WI38 (cell line): ENCODE measurements around the gene POLD3.
"Not testable (repeated sequence)": the region's sequence is repeated elsewhere in the genome, so short reads cannot be mapped to it uniquely, and the experiment has no call there.

Experiments used
- H3K4me3 ChIP-seq: 2 replicates; pipeline ENCODE4 v1.5.1; 2011; ENCODE audit warnings: low read depth, mild to moderate bottlenecking, control low read depth, low read length
- TF ChIP-seq, protein P1 (sequence below): IDR thresholded peaks from 2 replicates; pipeline ENCODE4 v1.5.1; 2012; ENCODE audit warnings: low read depth, mild to moderate bottlenecking, control low read depth, low read length

The POLD3 gene

DNA sequence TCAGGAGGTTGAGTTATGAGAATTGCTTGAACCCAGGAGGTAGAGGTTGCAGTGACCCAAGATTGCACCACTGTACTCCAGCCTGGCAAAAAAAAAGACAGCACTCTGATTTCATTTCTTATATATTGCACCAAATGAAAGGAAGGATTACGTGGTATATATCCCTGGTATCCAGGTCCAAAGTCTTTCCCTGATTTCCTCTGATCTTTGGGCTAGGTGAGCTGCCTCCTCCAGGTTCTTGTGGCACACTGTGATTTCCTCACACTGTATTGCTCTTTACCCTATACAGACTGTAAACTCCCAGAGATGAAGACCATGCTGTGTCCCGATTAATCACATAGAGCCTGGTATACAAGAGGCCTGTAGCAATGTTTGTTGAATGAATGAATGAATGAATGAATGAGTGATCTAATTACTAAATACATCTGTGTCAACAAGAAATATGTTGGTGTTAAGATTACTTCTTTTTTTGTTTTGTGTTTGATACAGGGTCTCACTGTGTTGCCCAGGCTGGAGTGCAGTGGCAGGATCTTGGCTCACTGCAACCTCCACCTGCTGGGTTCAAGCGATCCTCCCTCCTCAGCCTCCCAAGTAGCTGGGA is 9.3 kb upstream of the POLD3 start:
- TF ChIP-seq, protein P1, sequence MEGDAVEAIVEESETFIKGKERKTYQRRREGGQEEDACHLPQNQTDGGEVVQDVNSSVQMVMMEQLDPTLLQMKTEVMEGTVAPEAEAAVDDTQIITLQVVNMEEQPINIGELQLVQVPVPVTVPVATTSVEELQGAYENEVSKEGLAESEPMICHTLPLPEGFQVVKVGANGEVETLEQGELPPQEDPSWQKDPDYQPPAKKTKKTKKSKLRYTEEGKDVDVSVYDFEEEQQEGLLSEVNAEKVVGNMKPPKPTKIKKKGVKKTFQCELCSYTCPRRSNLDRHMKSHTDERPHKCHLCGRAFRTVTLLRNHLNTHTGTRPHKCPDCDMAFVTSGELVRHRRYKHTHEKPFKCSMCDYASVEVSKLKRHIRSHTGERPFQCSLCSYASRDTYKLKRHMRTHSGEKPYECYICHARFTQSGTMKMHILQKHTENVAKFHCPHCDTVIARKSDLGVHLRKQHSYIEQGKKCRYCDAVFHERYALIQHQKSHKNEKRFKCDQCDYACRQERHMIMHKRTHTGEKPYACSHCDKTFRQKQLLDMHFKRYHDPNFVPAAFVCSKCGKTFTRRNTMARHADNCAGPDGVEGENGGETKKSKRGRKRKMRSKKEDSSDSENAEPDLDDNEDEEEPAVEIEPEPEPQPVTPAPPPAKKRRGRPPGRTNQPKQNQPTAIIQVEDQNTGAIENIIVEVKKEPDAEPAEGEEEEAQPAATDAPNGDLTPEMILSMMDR = no peak
- H3K4me3 ChIP-seq = no peak overlapping the region

DNA sequence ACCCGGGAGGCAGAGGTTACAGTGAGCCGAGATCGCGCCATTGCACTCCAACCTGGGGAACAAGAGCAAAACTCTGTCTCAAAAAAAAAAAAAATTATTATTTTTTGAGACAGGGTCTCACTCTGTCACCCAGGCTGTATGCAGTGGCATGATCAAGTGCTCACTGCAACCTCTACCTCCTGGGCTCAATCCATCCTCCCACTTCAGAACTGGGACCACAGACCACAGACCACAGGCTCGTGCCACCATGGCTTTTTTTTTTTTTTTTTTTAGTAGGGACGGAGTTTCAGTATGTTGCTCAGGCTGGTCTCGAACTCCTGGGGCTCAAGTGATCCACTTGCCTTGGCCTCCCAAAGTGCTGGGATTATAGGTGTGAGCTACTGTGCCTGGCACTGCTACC is 1.9 kb upstream of the POLD3 start:
- not testable (repeated sequence) for H3K4me3 ChIP-seq

DNA sequence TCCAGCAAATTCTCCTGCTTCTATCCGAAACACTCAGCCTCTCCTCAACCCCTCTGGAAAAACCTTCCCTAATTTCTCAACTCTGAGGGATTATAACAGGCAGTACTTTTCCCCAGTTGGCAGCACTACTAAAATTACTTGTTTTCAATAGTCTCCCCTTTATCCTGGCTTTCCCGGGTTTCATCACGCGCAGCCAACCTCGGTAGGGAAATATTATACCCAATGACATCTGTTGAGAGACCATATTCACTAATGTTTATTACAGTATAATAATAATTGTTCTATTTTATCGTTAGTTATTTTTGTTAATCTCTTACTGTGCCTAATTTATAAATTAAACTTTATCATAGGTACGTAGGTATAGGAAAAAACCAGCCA is 330 bp upstream of the POLD3 start:
- TF ChIP-seq, protein P1 = no peak
- H3K4me3 ChIP-seq = peak overlapping the region; percentile 100

DNA sequence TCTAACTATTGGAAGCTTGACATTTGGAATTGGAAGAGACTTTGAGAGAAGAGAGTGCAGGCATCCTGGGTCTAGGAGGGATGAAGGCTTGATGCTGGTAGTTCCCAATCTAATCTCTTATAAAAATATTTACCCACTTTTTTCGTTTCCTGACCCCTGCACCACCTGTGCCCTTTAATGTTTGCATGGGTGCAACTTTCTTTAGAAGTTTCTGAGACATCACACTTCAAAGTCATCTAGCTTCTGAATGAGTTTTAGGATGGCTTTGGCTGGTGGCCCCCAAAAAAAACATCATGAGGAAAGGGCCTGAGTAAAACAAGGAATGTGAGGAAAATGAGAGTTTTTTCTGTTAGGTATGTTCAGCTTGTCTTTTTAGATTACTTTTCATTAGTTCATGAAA is 1.1 kb downstream of the POLD3 start:
- peak overlapping the region; percentile 100 for H3K4me3 ChIP-seq
- TF ChIP-seq, protein P1 = no peak

DNA sequence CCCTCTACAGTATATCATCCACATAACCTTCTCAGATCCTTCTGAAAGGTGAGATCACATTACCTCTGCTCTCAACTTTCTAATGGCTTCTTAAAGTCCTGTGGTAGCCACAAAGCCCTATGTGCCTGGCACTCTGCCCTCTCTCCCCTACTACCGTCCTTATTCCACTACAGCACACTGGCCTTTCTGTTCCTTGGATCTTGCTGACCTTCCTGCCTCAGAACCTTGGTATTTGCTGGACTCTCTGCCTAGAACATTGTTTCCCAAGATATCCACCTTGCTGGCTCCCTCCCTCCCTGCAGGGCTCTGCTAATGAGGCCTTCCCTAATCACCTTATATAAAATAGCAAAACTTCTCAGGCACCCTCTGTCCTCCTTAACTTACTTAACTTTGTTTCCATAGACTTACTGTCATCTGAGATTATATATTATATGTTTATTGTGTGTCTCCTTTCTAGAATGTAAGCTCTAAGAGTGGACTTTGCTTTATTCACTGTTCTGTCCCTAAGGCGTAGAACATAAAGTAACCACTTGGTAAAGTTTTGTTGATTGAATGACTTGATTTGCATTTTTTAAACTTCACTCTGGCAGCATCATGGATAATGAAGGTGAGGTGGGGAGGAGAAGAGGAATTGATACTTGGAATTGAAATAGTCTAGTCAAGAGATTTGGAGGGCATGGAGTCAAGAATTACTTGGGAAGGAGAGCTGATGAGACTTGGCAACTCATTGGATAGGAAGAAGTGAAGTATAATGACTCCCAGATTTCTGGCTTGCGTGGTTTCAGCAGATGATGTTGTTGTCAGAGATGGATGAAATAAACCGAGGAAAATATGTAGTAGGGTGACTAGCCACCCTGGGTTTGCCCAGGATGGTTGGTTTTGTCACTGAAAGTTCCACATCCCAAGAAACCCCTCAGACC is 10.5 kb downstream of the POLD3 start:
- TF ChIP-seq, protein P1 = no peak
- H3K4me3 ChIP-seq = no peak overlapping the region

DNA sequence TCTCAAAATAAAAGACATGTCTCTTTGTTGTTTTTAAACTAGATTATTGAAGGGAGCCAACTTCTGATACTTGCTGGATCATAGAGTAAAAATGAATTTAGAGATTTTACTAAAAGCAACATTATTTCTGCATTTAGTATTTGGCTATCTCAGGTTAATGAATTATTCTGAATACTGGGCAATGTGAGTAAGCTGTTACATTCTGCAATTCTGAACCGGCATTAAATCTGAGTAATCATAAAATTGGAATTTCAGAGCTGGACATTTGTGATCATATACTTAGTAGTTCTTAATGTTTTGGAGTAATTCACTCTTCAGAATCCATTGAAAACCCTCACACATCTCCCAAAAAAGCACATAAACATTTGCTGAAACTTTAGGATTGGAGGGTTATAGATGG is 11.5 kb downstream of the POLD3 start:
- H3K4me3 ChIP-seq = no peak overlapping the region
- TF ChIP-seq, protein P1 = no peak

DNA sequence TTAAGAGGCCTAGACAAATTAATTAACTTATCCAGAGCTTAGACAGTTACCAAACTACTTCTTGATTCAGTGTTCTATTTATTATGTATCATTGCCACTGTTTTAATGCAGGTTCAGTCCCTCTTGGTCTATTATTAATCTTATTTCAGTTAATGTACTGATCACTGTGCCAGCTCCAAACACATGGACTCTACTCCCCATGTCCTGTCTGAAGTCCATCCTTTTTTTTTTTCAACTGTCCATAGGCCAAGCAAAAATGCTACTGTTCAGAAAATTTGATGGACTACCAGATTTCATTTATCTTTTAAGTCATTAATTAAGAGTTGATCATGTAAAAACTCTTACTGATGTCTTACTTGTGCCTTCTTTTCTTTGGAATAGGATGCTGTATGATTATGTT is 11.9 kb downstream of the POLD3 start:
- TF ChIP-seq, protein P1 = no peak
- no peak overlapping the region for H3K4me3 ChIP-seq
